Measurements from ENCODE around the gene TUBB6. TPM values are rescaled to one million over a fixed set of nuclear protein-coding genes. Genes with fewer than 3 reads are reported as not detected.

Gene TUBB6
- total RNA-seq, 3 donors from 2014 or later, result 197 to 316 (median 302) TPM

DNA sequence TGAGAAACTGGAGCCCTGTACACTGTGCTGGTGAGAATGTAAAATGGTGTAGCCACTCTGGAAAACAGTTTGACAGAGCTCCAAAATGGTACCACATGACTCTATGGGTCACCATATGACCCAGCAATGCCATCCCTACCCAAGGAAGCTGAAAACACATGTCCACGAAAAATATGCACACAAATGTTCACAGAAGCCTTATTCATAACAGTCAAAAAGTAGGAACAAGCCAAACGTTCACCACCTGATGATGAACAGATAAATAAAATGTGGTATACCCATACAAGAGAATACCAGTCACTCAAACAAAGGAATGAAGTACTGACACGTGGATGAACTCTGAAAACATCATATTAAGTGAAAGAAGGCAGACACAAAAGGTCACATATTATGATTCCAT, 64.4 kb downstream of the TUBB6 start:
- TF ChIP-seq POLR2A (IDR thresholded peaks at IDR 0.05) (no peak), POLR2AphosphoS5 (IDR thresholded peaks at IDR 0.05) (no peak)
- TF ChIP-seq, protein P1, sequence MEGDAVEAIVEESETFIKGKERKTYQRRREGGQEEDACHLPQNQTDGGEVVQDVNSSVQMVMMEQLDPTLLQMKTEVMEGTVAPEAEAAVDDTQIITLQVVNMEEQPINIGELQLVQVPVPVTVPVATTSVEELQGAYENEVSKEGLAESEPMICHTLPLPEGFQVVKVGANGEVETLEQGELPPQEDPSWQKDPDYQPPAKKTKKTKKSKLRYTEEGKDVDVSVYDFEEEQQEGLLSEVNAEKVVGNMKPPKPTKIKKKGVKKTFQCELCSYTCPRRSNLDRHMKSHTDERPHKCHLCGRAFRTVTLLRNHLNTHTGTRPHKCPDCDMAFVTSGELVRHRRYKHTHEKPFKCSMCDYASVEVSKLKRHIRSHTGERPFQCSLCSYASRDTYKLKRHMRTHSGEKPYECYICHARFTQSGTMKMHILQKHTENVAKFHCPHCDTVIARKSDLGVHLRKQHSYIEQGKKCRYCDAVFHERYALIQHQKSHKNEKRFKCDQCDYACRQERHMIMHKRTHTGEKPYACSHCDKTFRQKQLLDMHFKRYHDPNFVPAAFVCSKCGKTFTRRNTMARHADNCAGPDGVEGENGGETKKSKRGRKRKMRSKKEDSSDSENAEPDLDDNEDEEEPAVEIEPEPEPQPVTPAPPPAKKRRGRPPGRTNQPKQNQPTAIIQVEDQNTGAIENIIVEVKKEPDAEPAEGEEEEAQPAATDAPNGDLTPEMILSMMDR (IDR thresholded peaks at IDR 0.05), result no peak
- H3K27me3 ChIP-seq, result no peaks in the 10 kb centered on the region
- no peaks in the 10 kb centered on the region for H3K36me3 ChIP-seq
- no peaks in the 10 kb centered on the region for H3K9me3 ChIP-seq
- no peak overlapping the region for H3K4me3 ChIP-seq
- peaks cover 0 to 4% of the 10 kb centered on the region in 2 donors for H3K4me1 ChIP-seq
- intact Hi-C loops (cut with DNase I; ENCODE audit: low total_unique reads), result no loop called here
- H3K27ac ChIP-seq, result no peak overlapping the region
- no peak for DNase-seq (ENCODE audit: low spot score in 2 of 2)

DNA sequence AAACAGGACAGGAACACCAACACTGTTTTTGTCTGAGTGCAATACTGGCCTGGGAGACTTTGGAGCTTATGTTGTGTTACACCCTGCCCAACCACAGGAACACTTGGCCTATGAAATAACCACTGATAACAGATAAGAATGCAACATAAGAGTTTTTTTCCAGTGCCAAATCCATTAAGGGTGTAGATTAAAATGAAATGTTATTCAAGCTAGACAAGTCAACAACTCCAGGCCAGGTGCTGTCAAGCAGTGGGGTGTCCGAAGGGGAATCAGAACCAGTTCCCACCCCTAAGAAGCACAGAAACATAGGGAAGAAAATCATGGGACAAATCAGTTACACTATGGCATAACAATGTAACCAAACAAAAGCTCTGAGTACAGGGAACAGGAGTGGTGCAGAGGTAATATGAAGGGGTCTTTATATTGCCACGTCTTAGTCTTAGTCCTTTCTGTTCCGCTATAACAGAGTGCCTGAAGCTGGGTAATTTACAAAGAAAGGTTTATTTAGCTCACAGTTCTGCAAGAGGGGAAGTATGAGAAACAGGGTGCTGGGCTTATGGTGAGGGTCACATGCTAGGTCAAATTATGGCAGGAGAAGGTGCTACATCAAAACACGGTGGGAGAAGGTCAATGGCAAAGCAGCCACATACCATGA, 65.2 kb downstream of the TUBB6 start:
- Histone ChIP-seq H3K27ac (no peak overlapping the region), H3K4me1 (peaks cover 0 to 4% of the 10 kb centered on the region in 2 donors), H3K9me3 (no peaks in the 10 kb centered on the region), H3K27me3 (no peaks in the 10 kb centered on the region), H3K36me3 (no peaks in the 10 kb centered on the region), H3K4me3 (no peak overlapping the region)
- intact Hi-C loops (cut with DNase I; ENCODE audit: low total_unique reads), result no loop called here
- TF ChIP-seq POLR2A (IDR thresholded peaks at IDR 0.05), result no peak
- TF ChIP-seq, protein P1 (IDR thresholded peaks at IDR 0.05), result no peak
- DNase-seq (ENCODE audit: low spot score in 2 of 2), result no peak

DNA sequence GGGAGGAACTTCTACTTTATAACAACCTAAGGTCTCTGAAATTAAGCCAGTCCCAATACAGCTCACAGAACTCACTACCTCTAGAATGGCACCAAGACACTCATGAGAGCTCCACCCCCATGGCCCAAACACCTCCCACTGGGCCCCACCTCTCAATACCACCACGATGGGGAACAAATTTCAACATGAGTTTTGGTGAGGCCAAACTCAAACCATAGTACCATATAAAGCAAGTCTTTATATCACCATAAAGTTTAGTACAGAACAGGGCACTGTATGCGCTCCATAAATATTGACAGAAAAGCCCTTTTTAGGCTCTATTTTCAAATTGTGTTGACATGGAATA, 65.7 kb downstream of the TUBB6 start:
- intact Hi-C loops (cut with DNase I; ENCODE audit: low total_unique reads), result no loop called here
- Histone ChIP-seq H3K4me3 (no peak overlapping the region), H3K36me3 (no peaks in the 10 kb centered on the region), H3K4me1 (peaks cover 0 to 4% of the 10 kb centered on the region in 2 donors), H3K27ac (no peak overlapping the region), H3K9me3 (no peaks in the 10 kb centered on the region), H3K27me3 (no peaks in the 10 kb centered on the region)
- TF ChIP-seq POLR2AphosphoS5 (IDR thresholded peaks at IDR 0.05) (no peak), POLR2A (IDR thresholded peaks at IDR 0.05) (no peak)
- TF ChIP-seq, protein P1 (IDR thresholded peaks at IDR 0.05), result no peak
- DNase-seq (ENCODE audit: low spot score in 2 of 2), result no peak

DNA sequence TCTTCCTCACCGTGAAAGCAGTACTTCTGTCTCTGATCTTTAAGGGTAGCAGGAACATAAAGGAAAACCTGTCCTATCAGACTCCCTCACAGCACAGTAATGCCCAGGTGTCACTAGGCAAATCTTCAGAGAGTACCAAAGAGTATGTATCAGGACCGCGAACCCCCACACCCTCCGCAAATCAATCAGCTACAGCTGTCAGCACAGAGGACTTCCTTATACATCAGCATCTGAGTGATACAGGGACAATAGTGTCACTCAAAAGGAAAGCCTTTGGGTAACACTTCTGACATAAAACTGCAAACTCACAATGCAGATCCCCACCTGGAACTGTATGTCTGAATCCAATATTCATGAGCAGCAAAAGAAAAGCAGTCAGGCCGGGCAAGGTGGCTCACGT, 66.4 kb downstream of the TUBB6 start:
- Histone ChIP-seq H3K27me3 (no peaks in the 10 kb centered on the region), H3K4me1 (peaks cover 0 to 4% of the 10 kb centered on the region in 2 donors), H3K9me3 (no peaks in the 10 kb centered on the region), H3K27ac (no peak overlapping the region), H3K36me3 (no peaks in the 10 kb centered on the region), H3K4me3 (no peak overlapping the region)
- intact Hi-C loops (cut with DNase I; ENCODE audit: low total_unique reads), result no loop called here
- DNase-seq (ENCODE audit: low spot score in 2 of 2), result no peak
- TF ChIP-seq, protein P1 (IDR thresholded peaks at IDR 0.05), result no peak
- TF ChIP-seq POLR2A (IDR thresholded peaks at IDR 0.05), result no peak
- TF ChIP-seq POLR2AphosphoS5 (IDR thresholded peaks at IDR 0.05), result no peak

Other genes with a start within 250 kb of the TUBB6 start
- gene ANKRD62, start 214.4 kb upstream of the TUBB6 start, total RNA-seq, result not detected
- 100 to 1,000 TPM in 1 of 3 donors, 10 to 100 TPM in 2; 32.4 to 461 (median 68.6) TPM for gene CIDEA, start 53.9 kb upstream of the TUBB6 start, total RNA-seq
- gene AFG3L2, start 69.0 kb downstream of the TUBB6 start, total RNA-seq, result 10 to 100 TPM; 37.0 to 43.5 (median 42.7) TPM
- 1 to 10 TPM; 2.4 to 3.9 (median 3.8) TPM for gene PRELID3A, start 99.7 kb downstream of the TUBB6 start, total RNA-seq

All from breast epithelium (tissue), 4 donors.